Endothelial cell of umbilical vein (primary cell): ENCODE results near the gene RAP1GDS1. TPM values are rescaled to one million over a fixed set of nuclear protein-coding genes. Genes with fewer than 3 reads are reported as not detected.

Experiments used
- BruUV-seq: library from RNA; stranded (reverse); fragments of 400-500 nt; replicated peaks from 2 replicates; lab custom pipeline; 2021; lab: Mats Ljungman, UMichigan
- CTCF ChIA-PET: fragments of 300-600, 350-600 bp; sonication (Branson Sonifier 250); formaldehyde crosslinking; loops from one replicate; lab custom pipeline; 2021; ENCODE audit warnings: antibody characterized with exemption, inconsistent platforms; lab: Charles Lee
- POLR2A ChIA-PET: fragments of 300-600, 350-600 bp; sonication (Branson Sonifier 250); formaldehyde crosslinking; loops from one replicate; lab custom pipeline; 2021; ENCODE audit warnings: antibody characterized with exemption, inconsistent platforms; lab: Charles Lee
- DNase-seq: peaks from one replicate; pipeline ENCODE4 v3.0.0-alpha.2; 2011; ENCODE audit warnings: low read depth, low spot score
- FAIRE-seq: peaks from 2 replicates; lab custom pipeline; 2011; peaks lifted over from hg19 to GRCh38; lab: Jason Lieb, UNC
- H2AFZ ChIP-seq: 2 replicates; pipeline ENCODE4 v1.6.0; 2012; ENCODE audit warnings: low read depth, low read length, control low read depth, inconsistent platforms
- H3K27ac ChIP-seq: 2 replicates; pipeline ENCODE4 v1.5.1; 2011; ENCODE audit warnings: low read depth, mild to moderate bottlenecking, control low read depth, low read length, moderate library complexity; ENCODE audit not compliant: insufficient read depth
- H3K27me3 ChIP-seq, 2 experiments: 2 replicates each; pipeline versions ENCODE4 v1.6.0 to v1.6.1; 2011; ENCODE audit warnings: low read length in 2 of 2, mixed read lengths in 1 of 2; ENCODE audit not compliant: control insufficient read depth in 2 of 2, insufficient read depth in 2 of 2
- H3K36me3 ChIP-seq, 2 experiments: 2 replicates in 1 of 2; 3 replicates in 1 of 2; pipeline ENCODE4 v1.5.1; 2011; ENCODE audit warnings: low read length in 2 of 2, mild to moderate bottlenecking in 1 of 2, moderate library complexity in 1 of 2; ENCODE audit not compliant: control insufficient read depth in 2 of 2, insufficient read depth in 2 of 2; ENCODE audit errors: extremely low read depth in 1 of 2
- H3K4me1 ChIP-seq: 3 replicates; pipeline ENCODE4 v1.5.1; 2011; ENCODE audit warnings: mild to moderate bottlenecking, low read length; ENCODE audit not compliant: control insufficient read depth, insufficient read depth; ENCODE audit errors: extremely low read depth
- H3K4me2 ChIP-seq: 2 replicates; pipeline ENCODE4 v1.6.1; 2011; ENCODE audit warnings: low read length, control low read depth, mixed read lengths; ENCODE audit not compliant: insufficient read depth
- H3K4me3 ChIP-seq, 3 experiments: fragments of 200-600 bp in 1 of 3; sonication (generic), shearing (Covaris generic) in 1 of 3; replicated peaks in 1 of 3; 2 replicates each; pipeline ENCODE4 v1.5.1; 2011 to 2016; ENCODE audit warnings: control low read depth in 3 of 3, low read length in 3 of 3, mild to moderate bottlenecking in 2 of 3, inconsistent platforms in 1 of 3, low read depth in 1 of 3, moderate library complexity in 1 of 3; ENCODE audit not compliant: insufficient read depth in 1 of 3
- H3K79me2 ChIP-seq: 2 replicates; pipeline ENCODE4 v1.6.0; 2012; ENCODE audit warnings: low read length, inconsistent platforms; ENCODE audit not compliant: control insufficient read depth, insufficient read depth
- H3K9ac ChIP-seq: replicated peaks from 2 replicates; pipeline ENCODE3; 2011; ENCODE audit warnings: low read length, control low read depth; ENCODE audit not compliant: insufficient read depth; ENCODE audit errors: extremely low read depth
- H3K9me1 ChIP-seq: replicated peaks from 3 replicates; pipeline ENCODE4 v1.6.0; 2011; ENCODE audit warnings: mild to moderate bottlenecking, low read length; ENCODE audit not compliant: control insufficient read depth, insufficient read depth; ENCODE audit errors: extremely low read depth
- H3K9me3 ChIP-seq: replicated peaks from 2 replicates; pipeline ENCODE4 v1.5.1; 2012; ENCODE audit warnings: low read length, inconsistent platforms; ENCODE audit not compliant: control insufficient read depth, insufficient read depth
- H4K20me1 ChIP-seq: replicated peaks from 2 replicates; pipeline ENCODE3; 2011; ENCODE audit warnings: mild to moderate bottlenecking, low read length; ENCODE audit not compliant: control insufficient read depth, insufficient read depth; ENCODE audit errors: extremely low read depth
- EZH2 ChIP-seq: IDR thresholded peaks from 2 replicates; pipeline ENCODE4 v1.6.1; 2012; ENCODE audit warnings: borderline replicate concordance, low read depth, mild to moderate bottlenecking, moderate library complexity, low read length, inconsistent platforms; ENCODE audit not compliant: severe bottlenecking
- FOS ChIP-seq: IDR thresholded peaks from 2 replicates; pipeline ENCODE4 v1.6.1; 2011; ENCODE audit warnings: mild to moderate bottlenecking, low read length, moderate library complexity, borderline replicate concordance; ENCODE audit not compliant: insufficient read depth
- GATA2 ChIP-seq: IDR thresholded peaks from 2 replicates; pipeline ENCODE4 v1.7.0; 2011; ENCODE audit warnings: low read depth, mild to moderate bottlenecking, moderate library complexity, mixed read lengths, low read length; ENCODE audit not compliant: insufficient read length, insufficient read depth
- JUN ChIP-seq: IDR thresholded peaks from 2 replicates; pipeline ENCODE4 v1.6.1; 2011; ENCODE audit warnings: borderline replicate concordance, low read depth; ENCODE audit not compliant: insufficient read length, insufficient read depth
- MYC ChIP-seq: IDR thresholded peaks from one replicate; pipeline ENCODE4 v1.6.1; 2011; ENCODE audit warnings: mild to moderate bottlenecking, low read depth, low read length
- POLR2A ChIP-seq: IDR thresholded peaks from 2 replicates; pipeline ENCODE4 v1.6.1; 2012; ENCODE audit warnings: low read depth, mild to moderate bottlenecking, control low read depth, low read length
- POLR2AphosphoS5 ChIP-seq: IDR thresholded peaks from 2 replicates; pipeline ENCODE4 v1.6.1; 2012; ENCODE audit warnings: low read depth, mild to moderate bottlenecking, control low read depth, low read length, moderate library complexity; ENCODE audit not compliant: insufficient read depth
- dilution Hi-C: fragments of 300-500 bp; cut with MboI; formaldehyde crosslinking; loops from one replicate; pipeline ENCODE4 v1.15.0; 2019; ENCODE audit warnings: low sequenced_read_pairs; ENCODE audit not compliant: extremely low pct_ligation_motif_present
- intact Hi-C: fragments of 100-400 bp; cut with micrococcal nuclease; formaldehyde crosslinking; loops from one replicate; pipeline ENCODE4 v1.10.0; 2022
- polyA plus RNA-seq, 4 experiments: library from polyadenylated mRNA; depleted of rRNA in 3 of 4; stranded (reverse) in 3 of 4; unstranded in 1 of 4; fragments of >200 nt; gene quantifications; 2 replicates each; pipeline versions ENCODE4 v1.2.1 to v1.2.3, GENCODE V29; 2011 to 2012; ENCODE audit warnings: missing spikeins in 1 of 4
- total RNA-seq: library from RNA; stranded (reverse); gene quantifications from 2 replicates; pipeline ENCODE4 v1.2.3, GENCODE V29; 2021
- TF ChIP-seq, protein P1 (sequence below), 2 donors: IDR thresholded peaks; 1 replicate in 1 of 2; 2 replicates in 1 of 2; pipeline ENCODE4 v1.5.1; 2011; ENCODE audit warnings: low read length in 2 of 2, mild to moderate bottlenecking in 2 of 2, moderate library complexity in 2 of 2, control low read depth in 1 of 2, inconsistent platforms in 1 of 2, low read depth in 1 of 2; ENCODE audit not compliant: insufficient read depth in 1 of 2; ENCODE audit errors: extremely low read depth in 1 of 2
- TF ChIP-seq, protein P2 (sequence below): IDR thresholded peaks from 2 replicates; pipeline ENCODE4 v1.6.1; 2011; ENCODE audit not compliant: insufficient read depth, insufficient read length

RAP1GDS1 gene
- total and polyA plus RNA-seq, 2 donors (not counting 3 experiments of a cell fraction or from before 2014, with no cell fraction given): 17.6 to 52.8 TPM

DNA sequence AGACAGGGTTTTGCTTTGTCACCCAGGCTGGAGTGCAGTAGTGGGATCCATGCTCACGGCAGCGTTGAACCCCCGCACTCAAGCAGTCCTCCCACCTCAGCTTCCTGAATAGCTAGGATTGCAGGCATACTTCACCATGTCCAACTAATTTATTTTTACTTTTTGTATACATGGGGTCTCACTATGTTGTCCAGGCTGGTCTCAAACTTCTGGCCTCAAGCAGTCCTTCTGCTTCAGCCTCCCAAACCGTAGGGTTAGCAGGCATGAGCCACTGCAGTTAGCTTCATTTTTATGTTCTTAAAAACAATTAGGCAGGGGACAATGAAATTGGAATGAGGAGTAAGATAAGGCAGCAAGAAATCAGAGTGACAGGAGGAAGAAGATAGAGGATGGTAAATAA, 50.5 kb downstream of the RAP1GDS1 start:
- Histone ChIP-seq H3K79me2 (peaks cover 10% of the 10 kb centered on the region), H3K4me3 (no peak overlapping the region), H3K27me3 (no peaks in the 10 kb centered on the region), H3K9me1 (no peaks in the 10 kb centered on the region), H3K9ac (no peak overlapping the region), H3K9me3 (no peaks in the 10 kb centered on the region), H3K27ac (no peak overlapping the region), H3K4me2 (no peak overlapping the region), H3K4me1 (peaks cover 14% of the 10 kb centered on the region), H3K36me3 (no peaks in the 10 kb centered on the region), H2AFZ (no peak overlapping the region), H4K20me1 (no peaks in the 10 kb centered on the region)
- DNase-seq (no peak), FAIRE-seq (no peak)
- intact Hi-C loops (loop anchor here (2.0 kb wide), 1 partner anchor 19 kb away; no protein-coding TSS in a partner anchor), dilution Hi-C loops (no loop called here)
- CTCF ChIA-PET: interaction anchor here (0.9 to 1.3 kb wide), 2 partner anchors 13 to 18 kb away, joined by 3 read pairs; no protein-coding TSS in a partner anchor
- BruUV-seq: no TSS peak
- POLR2A ChIA-PET: no interaction called here
- TF ChIP-seq, protein P1, sequence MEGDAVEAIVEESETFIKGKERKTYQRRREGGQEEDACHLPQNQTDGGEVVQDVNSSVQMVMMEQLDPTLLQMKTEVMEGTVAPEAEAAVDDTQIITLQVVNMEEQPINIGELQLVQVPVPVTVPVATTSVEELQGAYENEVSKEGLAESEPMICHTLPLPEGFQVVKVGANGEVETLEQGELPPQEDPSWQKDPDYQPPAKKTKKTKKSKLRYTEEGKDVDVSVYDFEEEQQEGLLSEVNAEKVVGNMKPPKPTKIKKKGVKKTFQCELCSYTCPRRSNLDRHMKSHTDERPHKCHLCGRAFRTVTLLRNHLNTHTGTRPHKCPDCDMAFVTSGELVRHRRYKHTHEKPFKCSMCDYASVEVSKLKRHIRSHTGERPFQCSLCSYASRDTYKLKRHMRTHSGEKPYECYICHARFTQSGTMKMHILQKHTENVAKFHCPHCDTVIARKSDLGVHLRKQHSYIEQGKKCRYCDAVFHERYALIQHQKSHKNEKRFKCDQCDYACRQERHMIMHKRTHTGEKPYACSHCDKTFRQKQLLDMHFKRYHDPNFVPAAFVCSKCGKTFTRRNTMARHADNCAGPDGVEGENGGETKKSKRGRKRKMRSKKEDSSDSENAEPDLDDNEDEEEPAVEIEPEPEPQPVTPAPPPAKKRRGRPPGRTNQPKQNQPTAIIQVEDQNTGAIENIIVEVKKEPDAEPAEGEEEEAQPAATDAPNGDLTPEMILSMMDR (IDR thresholded peaks at IDR 0.05; ENCODE audit: extremely low read depth in 1 of 2, insufficient read depth in 1 of 2, low read depth in 1 of 2, low read length in 2 of 2): no peak
- TF ChIP-seq EZH2: no peak
- TF ChIP-seq GATA2: no peak
- no peak for TF ChIP-seq FOS
- TF ChIP-seq, protein P2, sequence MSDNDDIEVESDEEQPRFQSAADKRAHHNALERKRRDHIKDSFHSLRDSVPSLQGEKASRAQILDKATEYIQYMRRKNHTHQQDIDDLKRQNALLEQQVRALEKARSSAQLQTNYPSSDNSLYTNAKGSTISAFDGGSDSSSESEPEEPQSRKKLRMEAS: no peak
- no peak for TF ChIP-seq POLR2A
- no peak for TF ChIP-seq MYC
- TF ChIP-seq JUN: no peak
- TF ChIP-seq POLR2AphosphoS5: no peak
